ENCODE measurements around the gene KRT28. TPM values are rescaled to one million over a fixed set of nuclear protein-coding genes. Genes with fewer than 3 reads are reported as not detected.
"Not testable (repeated sequence)": the region's sequence is repeated elsewhere in the genome, so short reads cannot be mapped to it uniquely, and the experiment has no call there.

KRT28 gene
- total RNA-seq, 1 experiment from 2014 or later, result not detected

GRCh38 chr17:40779181-40779909 lies 20.4 kb downstream of the KRT28 start:
- DNase-seq (ENCODE audit: low read depth), result no peak

GRCh38 chr17:40778461-40778860 lies 21.3 kb downstream of the KRT28 start:
- DNase-seq (ENCODE audit: low read depth), result no peak

GRCh38 chr17:40777971-40778370 lies 21.8 kb downstream of the KRT28 start:
- no peak for DNase-seq (ENCODE audit: low read depth)

GRCh38 chr17:40777459-40777858 lies 22.3 kb downstream of the KRT28 start:
- no peak for DNase-seq (ENCODE audit: low read depth)

GRCh38 chr17:40775945-40776344 lies 23.8 kb downstream of the KRT28 start:
- DNase-seq (ENCODE audit: low read depth), result no peak

GRCh38 chr17:40772101-40772500 lies 27.7 kb downstream of the KRT28 start, which contains the start of gene KRT26:
KRT26 (minus strand) TSS chr17:40772201; CDS start chr17:40772113, 88 bp downstream.
- DNase-seq (ENCODE audit: low read depth), result no peak

- no peak for DNase-seq (ENCODE audit: low read depth)
Observed at GRCh38 chr17:40765657-40766056, 34.1 kb downstream of the KRT28 start.

GRCh38 chr17:40763752-40764151 lies 36.0 kb downstream of the KRT28 start:
- DNase-seq (ENCODE audit: low read depth), result no peak

GRCh38 chr17:40760105-40761016 lies 39.4 kb downstream of the KRT28 start:
- DNase-seq (ENCODE audit: low read depth), result no peak

- DNase-seq (ENCODE audit: low read depth), result no peak
Observed at GRCh38 chr17:40755231-40755630, 44.5 kb downstream of the KRT28 start, which contains the start of gene KRT25. KRT25 (minus strand) TSS chr17:40755331; CDS start chr17:40755271, 60 bp downstream.

GRCh38 chr17:40753804-40754203 lies 46.0 kb downstream of the KRT28 start:
- DNase-seq (ENCODE audit: low read depth), result no peak

GRCh38 chr17:40751065-40751464 lies 48.7 kb downstream of the KRT28 start:
- no peak for DNase-seq (ENCODE audit: low read depth)

GRCh38 chr17:40750391-40750790 lies 49.4 kb downstream of the KRT28 start:
- no peak for DNase-seq (ENCODE audit: low read depth)

- DNase-seq (ENCODE audit: low read depth), result not testable (repeated sequence)
Observed at GRCh38 chr17:40748666-40749065, 51.1 kb downstream of the KRT28 start.

Other genes with a start within 250 kb of the KRT28 start
- gene CCR7, start 234.5 kb downstream of the KRT28 start, total RNA-seq (2014; rRNA removed; shearing (Covaris generic)), result not detected in 2 replicates
- gene SMARCE1, start 152.1 kb downstream of the KRT28 start, total RNA-seq (2014; rRNA removed; shearing (Covaris generic)), result 60.9 and 95.0 TPM in 2 replicates
- 0.07 TPM in 1 of 2 replicates, not detected in the other for gene KRT222, start 134.8 kb downstream of the KRT28 start, total RNA-seq (2014; rRNA removed; shearing (Covaris generic))
- gene KRT24, start 96.2 kb downstream of the KRT28 start, total RNA-seq (2014; rRNA removed; shearing (Covaris generic)), result not detected in 2 replicates
- gene KRT25, start 44.6 kb downstream of the KRT28 start, total RNA-seq (2014; rRNA removed; shearing (Covaris generic)), result not detected in 2 replicates
- not detected in 2 replicates for gene KRT26, start 27.8 kb downstream of the KRT28 start, total RNA-seq (2014; rRNA removed; shearing (Covaris generic))
- gene KRT27, start 17.4 kb downstream of the KRT28 start, total RNA-seq (2014; rRNA removed; shearing (Covaris generic)), result not detected in 2 replicates
- gene KRT10, start 22.7 kb upstream of the KRT28 start, total RNA-seq (2014; rRNA removed; shearing (Covaris generic)), result 42.0 and 66.9 TPM in 2 replicates
- not detected in 2 replicates for gene KRT12, start 67.3 kb upstream of the KRT28 start, total RNA-seq (2014; rRNA removed; shearing (Covaris generic))
- 0.17 TPM in 1 of 2 replicates, not detected in the other for gene KRT20, start 85.3 kb upstream of the KRT28 start, total RNA-seq (2014; rRNA removed; shearing (Covaris generic))
- not detected in 2 replicates for gene KRT23, start 137.7 kb upstream of the KRT28 start, total RNA-seq (2014; rRNA removed; shearing (Covaris generic))
- gene KRT39, start 167.0 kb upstream of the KRT28 start, total RNA-seq (2014; rRNA removed; shearing (Covaris generic)), result 0.20 TPM in 1 of 2 replicates, not detected in the other
- gene KRT40, start 184.4 kb upstream of the KRT28 start, total RNA-seq (2014; rRNA removed; shearing (Covaris generic)), result not detected in 2 replicates
- gene KRTAP3-3, start 194.2 kb upstream of the KRT28 start, total RNA-seq (2014; rRNA removed; shearing (Covaris generic)), result 0.22 TPM in 1 of 2 replicates, not detected in the other
- not detected in 2 replicates for gene KRTAP3-2, start 199.9 kb upstream of the KRT28 start, total RNA-seq (2014; rRNA removed; shearing (Covaris generic))
- gene KRTAP3-1, start 209.2 kb upstream of the KRT28 start, total RNA-seq (2014; rRNA removed; shearing (Covaris generic)), result 0.64 and 0.71 TPM in 2 replicates
- 3.2 and 5.7 TPM in 2 replicates for gene KRTAP1-5, start 227.2 kb upstream of the KRT28 start, total RNA-seq (2014; rRNA removed; shearing (Covaris generic))
- gene KRTAP1-4, start 230.2 kb upstream of the KRT28 start, total RNA-seq (2014; rRNA removed; shearing (Covaris generic)), result not detected in 2 replicates
- gene KRTAP1-3, start 234.9 kb upstream of the KRT28 start, total RNA-seq (2014; rRNA removed; shearing (Covaris generic)), result not detected in 2 replicates
- not detected in 2 replicates for gene KRTAP1-1, start 241.5 kb upstream of the KRT28 start, total RNA-seq (2014; rRNA removed; shearing (Covaris generic))
- not detected in 2 replicates for gene KRTAP2-1, start 247.4 kb upstream of the KRT28 start, total RNA-seq (2014; rRNA removed; shearing (Covaris generic))

Data from M059J (cell line).